Choroid plexus epithelial cell (primary cell): ENCODE data around the gene FAM217B.

ENCODE experiments used
- DNase-seq: peaks from one replicate; pipeline ENCODE4 v3.0.0-alpha.2; 2010; ENCODE audit warnings: low read depth
- H3K4me3 ChIP-seq: 2 replicates; pipeline ENCODE4 v1.5.1; 2011; ENCODE audit warnings: low read depth, mild to moderate bottlenecking, control low read depth, low read length, moderate library complexity
- CTCF ChIP-seq: conservative IDR thresholded peaks from 2 replicates; pipeline ENCODE4 v1.5.1; 2011; ENCODE audit warnings: low read depth, mild to moderate bottlenecking, control low read depth, inconsistent platforms, low read length, moderate library complexity

Gene FAM217B

GRCh38 chr20:59972037-59972801 lies 32.0 kb downstream of the FAM217B start:
- no peak overlapping the region for H3K4me3 ChIP-seq
- no peak for DNase-seq
- TF ChIP-seq CTCF = no peak

- H3K4me3 ChIP-seq = no peak overlapping the region
- TF ChIP-seq CTCF = no peak
- no peak for DNase-seq
Measured at GRCh38 chr20:59976156-59976782, 36.1 kb downstream of the FAM217B start.

- DNase-seq = no peak
- no peak for TF ChIP-seq CTCF
- H3K4me3 ChIP-seq = no peak overlapping the region
Measured at GRCh38 chr20:59977086-59977485, 36.9 kb downstream of the FAM217B start.

GRCh38 chr20:59983076-59983475 lies 42.9 kb downstream of the FAM217B start:
- no peak for DNase-seq
- no peak for TF ChIP-seq CTCF
- H3K4me3 ChIP-seq = no peak overlapping the region

- DNase-seq = no peak
- H3K4me3 ChIP-seq = no peak overlapping the region
- no peak for TF ChIP-seq CTCF
Measured at GRCh38 chr20:59984541-59984940, 44.4 kb downstream of the FAM217B start.

GRCh38 chr20:59985164-59985563 lies 45.0 kb downstream of the FAM217B start:
- no peak for DNase-seq
- TF ChIP-seq CTCF = no peak
- H3K4me3 ChIP-seq = no peak overlapping the region

- H3K4me3 ChIP-seq = no peak overlapping the region
- no peak for DNase-seq
- no peak for TF ChIP-seq CTCF
Measured at GRCh38 chr20:59985864-59986263, 45.7 kb downstream of the FAM217B start.
